Chondrocyte (in vitro differentiated cells): ENCODE measurements around the gene TMEM184A. TPM values are rescaled to one million over a fixed set of nuclear protein-coding genes. Genes with fewer than 3 reads are reported as not detected.
A peak's percentile ranks its signal among the peaks of the same experiment; 100 is the strongest.
"Not testable (repeated sequence)": the region's sequence is repeated elsewhere in the genome, so short reads cannot be mapped to it uniquely, and the experiment has no call there.

ENCODE experiments used
- DNase-seq: peaks from one replicate; pipeline ENCODE4 v3.0.0; 2021; ENCODE audit warnings: mixed read lengths, low spot score
- H3K27ac Mint-ChIP-seq: one replicate; pipeline ENCODE4 v1.8.0; 2021; ENCODE audit warnings: mild to moderate bottlenecking, moderate library complexity, mixed read lengths; ENCODE audit not compliant: unreplicated experiment
- H3K27me3 Mint-ChIP-seq: 2 replicates; pipeline ENCODE4 v1.8.0; 2021; ENCODE audit warnings: low read depth, mixed read lengths
- H3K36me3 Mint-ChIP-seq: 2 replicates; pipeline ENCODE4 v1.8.0; 2021; ENCODE audit warnings: low read depth, mixed read lengths
- H3K4me1 Mint-ChIP-seq: 2 replicates; pipeline ENCODE4 v1.8.0; 2021; ENCODE audit warnings: low read depth, mild to moderate bottlenecking, mixed read lengths
- H3K4me3 Mint-ChIP-seq: one replicate; pipeline ENCODE4 v1.8.0; 2021; ENCODE audit warnings: mild to moderate bottlenecking, moderate library complexity, mixed read lengths; ENCODE audit not compliant: unreplicated experiment
- H3K9me3 Mint-ChIP-seq: 2 replicates; pipeline ENCODE4 v1.8.0; 2021; ENCODE audit warnings: low read depth, mixed read lengths
- total RNA-seq: library from RNA; stranded (reverse); gene quantifications from 3 replicates; pipeline ENCODE4 v1.2.1, GENCODE V29; 2021
- TF ChIP-seq, protein P1 (sequence below): fragments of 200-600 bp; sonication (generic); IDR thresholded peaks from 2 replicates; pipeline ENCODE4 v1.5.0; 2021; ENCODE audit warnings: antibody characterized with exemption, mild to moderate bottlenecking, moderate library complexity

Gene TMEM184A
- total RNA-seq, 1 donor from 2014 or later: 0.07 TPM

DNA sequence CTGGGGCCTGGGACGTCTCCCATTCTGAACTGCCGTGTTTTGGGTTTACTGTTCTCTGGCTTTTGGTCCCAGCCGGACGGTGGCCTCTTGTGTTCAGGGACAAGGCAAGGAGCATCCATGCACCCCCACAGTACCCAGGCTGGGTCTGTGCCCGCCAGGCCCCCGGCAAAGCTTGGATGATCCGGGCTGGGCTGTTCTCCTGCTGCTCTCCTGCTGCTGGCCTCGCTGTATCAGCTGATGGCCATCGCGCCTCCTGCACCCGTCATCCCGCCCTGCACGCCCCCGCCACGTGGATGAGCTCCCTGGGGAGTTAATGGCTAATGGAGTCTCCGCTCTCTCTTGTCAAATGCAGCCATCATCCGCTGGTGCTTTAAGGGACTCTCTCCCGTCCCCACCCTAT is 28.7 kb upstream of the TMEM184A start:
- Mint-ChIP-seq H3K9me3 (peaks cover 6% of the 10 kb centered on the region), H3K4me1 (no peaks in the 10 kb centered on the region), H3K27me3 (peaks cover 9% of the 10 kb centered on the region), H3K4me3 (no peak overlapping the region), H3K36me3 (peaks cover 5% of the 10 kb centered on the region), H3K27ac (no peak overlapping the region)
- TF ChIP-seq, protein P1, sequence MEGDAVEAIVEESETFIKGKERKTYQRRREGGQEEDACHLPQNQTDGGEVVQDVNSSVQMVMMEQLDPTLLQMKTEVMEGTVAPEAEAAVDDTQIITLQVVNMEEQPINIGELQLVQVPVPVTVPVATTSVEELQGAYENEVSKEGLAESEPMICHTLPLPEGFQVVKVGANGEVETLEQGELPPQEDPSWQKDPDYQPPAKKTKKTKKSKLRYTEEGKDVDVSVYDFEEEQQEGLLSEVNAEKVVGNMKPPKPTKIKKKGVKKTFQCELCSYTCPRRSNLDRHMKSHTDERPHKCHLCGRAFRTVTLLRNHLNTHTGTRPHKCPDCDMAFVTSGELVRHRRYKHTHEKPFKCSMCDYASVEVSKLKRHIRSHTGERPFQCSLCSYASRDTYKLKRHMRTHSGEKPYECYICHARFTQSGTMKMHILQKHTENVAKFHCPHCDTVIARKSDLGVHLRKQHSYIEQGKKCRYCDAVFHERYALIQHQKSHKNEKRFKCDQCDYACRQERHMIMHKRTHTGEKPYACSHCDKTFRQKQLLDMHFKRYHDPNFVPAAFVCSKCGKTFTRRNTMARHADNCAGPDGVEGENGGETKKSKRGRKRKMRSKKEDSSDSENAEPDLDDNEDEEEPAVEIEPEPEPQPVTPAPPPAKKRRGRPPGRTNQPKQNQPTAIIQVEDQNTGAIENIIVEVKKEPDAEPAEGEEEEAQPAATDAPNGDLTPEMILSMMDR: no peak
- DNase-seq: no peak

DNA sequence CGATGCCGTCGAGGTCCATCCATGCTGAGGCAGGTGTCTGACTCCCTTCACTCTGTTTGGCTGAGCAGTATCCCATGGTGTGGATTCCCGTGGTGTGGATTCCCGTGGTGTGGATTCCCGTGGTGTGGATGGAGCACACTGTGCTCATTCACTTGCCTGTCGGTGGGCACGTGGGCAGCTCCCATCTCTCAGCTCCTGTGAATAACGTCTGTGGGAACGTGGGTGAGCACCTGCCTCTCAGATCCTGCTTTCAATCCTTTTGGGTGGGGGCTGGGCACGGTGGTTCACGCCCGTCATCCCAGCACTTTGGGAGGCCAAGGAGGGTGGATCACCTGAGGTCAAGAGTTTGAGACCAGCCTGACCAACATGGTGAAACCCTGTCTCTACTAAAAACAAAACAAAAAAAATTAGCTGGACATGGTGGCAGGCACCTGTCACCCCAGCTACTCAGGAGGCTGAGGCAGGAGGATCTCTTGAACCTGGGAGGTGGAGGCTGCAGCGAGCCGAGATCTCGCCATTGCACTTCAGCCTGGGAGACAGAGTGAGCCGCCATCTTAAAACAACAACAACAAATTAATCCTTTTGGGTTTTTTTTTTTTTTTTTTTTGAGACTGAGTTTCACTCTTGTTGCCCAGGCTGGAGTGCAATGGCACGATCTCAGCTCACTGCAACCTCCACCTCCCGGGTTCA is 27.4 kb upstream of the TMEM184A start:
- DNase-seq, H3K36me3 Mint-ChIP-seq, H3K4me3 Mint-ChIP-seq, H3K9me3 Mint-ChIP-seq, H3K4me1 Mint-ChIP-seq, H3K27me3 Mint-ChIP-seq, H3K27ac Mint-ChIP-seq: not testable (repeated sequence)

DNA sequence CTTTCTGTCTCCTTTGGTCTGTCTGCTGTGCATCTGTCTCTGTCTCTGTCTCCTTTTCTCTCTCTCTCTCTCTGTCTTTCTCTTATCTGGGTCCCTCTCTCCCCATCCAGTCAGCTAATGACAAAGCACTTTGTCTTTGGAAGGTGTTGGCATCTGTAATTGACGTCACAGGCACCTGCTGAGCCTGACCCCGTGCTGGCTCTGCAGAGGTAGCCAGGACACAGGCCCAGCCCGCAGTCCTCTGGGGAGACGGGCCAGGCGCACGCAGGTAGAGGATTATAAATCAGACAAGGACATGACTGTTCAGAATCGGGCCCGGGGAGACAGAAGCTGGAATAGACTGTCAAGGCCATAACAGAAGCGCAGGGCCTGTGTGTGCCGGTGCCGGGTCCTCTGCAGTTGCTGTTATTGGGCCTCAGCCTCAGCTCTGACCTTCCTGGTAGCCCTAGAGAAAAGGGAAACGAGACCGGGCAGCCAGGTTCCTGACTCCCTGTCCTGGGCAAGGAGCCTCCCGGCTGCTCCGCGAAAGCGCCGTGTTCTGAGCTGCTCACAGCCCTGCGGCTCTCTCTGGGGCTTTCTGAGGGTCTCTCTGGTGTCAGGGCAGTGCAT is 24.5 kb upstream of the TMEM184A start:
- no peak for DNase-seq
- no peak overlapping the region for H3K27ac Mint-ChIP-seq

DNA sequence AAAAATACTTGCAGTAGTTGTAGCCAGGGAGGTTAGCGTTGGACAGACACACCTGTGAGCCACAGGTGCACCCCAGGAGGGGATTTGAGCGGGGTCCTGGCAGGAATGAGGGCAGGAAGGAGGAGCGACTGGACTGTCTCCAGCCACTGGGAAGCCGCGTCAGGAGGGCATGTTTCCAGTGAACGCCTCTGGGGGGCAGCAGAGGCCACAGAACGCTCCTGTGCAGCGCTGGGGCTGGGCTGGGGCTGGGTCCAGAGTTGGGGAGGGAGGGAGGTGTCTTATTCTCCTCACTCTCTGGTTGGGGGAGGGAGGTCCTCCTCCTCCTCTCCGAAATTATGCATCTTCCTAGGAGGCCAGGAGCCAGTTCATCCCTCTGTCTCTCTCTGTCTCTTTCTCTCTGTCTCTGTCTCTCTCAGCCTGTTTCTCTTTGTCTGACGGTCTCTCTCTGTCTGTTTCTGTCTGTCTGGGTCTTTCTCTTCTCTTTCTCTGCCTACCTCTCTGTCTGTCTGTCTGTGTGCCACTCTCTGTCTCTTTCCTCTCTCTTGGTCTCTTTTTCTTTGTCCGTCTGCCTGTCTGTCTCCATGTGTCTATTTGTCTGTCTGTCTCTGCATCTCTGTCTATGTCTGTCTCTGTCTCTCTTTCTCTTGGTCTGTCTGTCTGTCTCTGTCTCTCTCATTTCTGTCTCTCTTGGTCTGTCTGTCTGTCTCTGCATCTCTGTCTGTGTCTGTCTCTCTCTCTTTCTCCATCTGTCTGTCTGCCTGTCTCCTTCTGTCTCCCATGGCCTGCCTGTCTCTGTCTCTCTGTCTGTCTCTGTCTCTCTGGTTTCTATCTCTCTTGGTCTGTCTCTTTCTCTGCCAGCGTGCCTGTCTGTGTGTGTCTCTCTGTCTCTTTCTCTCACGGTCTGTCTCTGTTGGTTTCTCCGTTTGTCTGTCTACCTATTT is 23.7 kb upstream of the TMEM184A start:
- H3K4me1 Mint-ChIP-seq: no peaks in the 10 kb centered on the region
- peaks cover 2% of the 10 kb centered on the region for H3K36me3 Mint-ChIP-seq
- DNase-seq: no peak
- no peaks in the 10 kb centered on the region for H3K27me3 Mint-ChIP-seq
- H3K27ac Mint-ChIP-seq: no peak overlapping the region
- no peak overlapping the region for H3K4me3 Mint-ChIP-seq
- no peaks in the 10 kb centered on the region for H3K9me3 Mint-ChIP-seq
- TF ChIP-seq, protein P1: peak; percentile 92

More for the DNA sequence above, 24.5 kb upstream of the TMEM184A start:
- peaks cover 3% of the 10 kb centered on the region for H3K27me3 Mint-ChIP-seq
- TF ChIP-seq, protein P1: no peak
- no peak overlapping the region for H3K4me3 Mint-ChIP-seq
- H3K4me1 Mint-ChIP-seq: no peaks in the 10 kb centered on the region
- no peaks in the 10 kb centered on the region for H3K9me3 Mint-ChIP-seq
- peaks cover 3% of the 10 kb centered on the region for H3K36me3 Mint-ChIP-seq

DNA sequence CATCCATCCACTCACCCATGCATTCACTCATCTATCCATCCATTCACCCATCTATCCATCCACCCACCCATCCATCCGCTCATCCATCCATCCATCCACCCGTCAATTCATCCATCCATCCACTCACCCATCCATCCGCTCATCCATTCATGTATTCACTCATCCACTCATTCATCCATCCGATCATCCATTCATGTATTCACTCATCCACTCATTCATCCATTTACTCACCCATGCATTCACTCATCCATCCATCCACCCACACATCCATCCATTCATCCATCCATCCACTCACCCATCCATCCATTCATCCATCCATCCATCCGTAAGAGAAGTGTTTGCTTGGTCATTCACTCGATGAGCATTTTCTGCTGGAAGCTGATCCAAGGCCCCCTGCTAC is 22.5 kb upstream of the TMEM184A start:
- Mint-ChIP-seq H3K27ac (no peak overlapping the region), H3K4me1 (no peaks in the 10 kb centered on the region), H3K36me3 (peaks cover 2% of the 10 kb centered on the region), H3K9me3 (no peaks in the 10 kb centered on the region), H3K27me3 (no peaks in the 10 kb centered on the region), H3K4me3 (no peak overlapping the region)
- TF ChIP-seq, protein P1: no peak
- DNase-seq: no peak
